Sigmoid colon (tissue), 7 donors: ENCODE measurements around the gene NOP10. TPM values are rescaled to one million over a fixed set of nuclear protein-coding genes. Genes with fewer than 3 reads are reported as not detected.

Experiments
- DNase-seq: peaks from one replicate; pipeline ENCODE4 v3.0.0-alpha.2; 2019
- H3K27ac ChIP-seq, 4 donors: fragments of 200-600 bp; sonication (generic); one replicate each; pipeline ENCODE4 v1.5.1; 2016 to 2019; ENCODE audit warnings: mild to moderate bottlenecking in 1 of 4
- H3K27me3 ChIP-seq, 3 donors: fragments of 200-600 bp; sonication (generic); one replicate each; pipeline ENCODE4 v1.5.1; 2019; ENCODE audit warnings: mild to moderate bottlenecking in 1 of 3
- H3K36me3 ChIP-seq, 4 donors: fragments of 200-600 bp; sonication (generic); one replicate each; pipeline ENCODE4 v1.5.1; 2016 to 2019
- H3K4me1 ChIP-seq, 4 donors: fragments of 200-600 bp; sonication (generic); one replicate each; pipeline ENCODE4 v1.5.1; 2017 to 2019
- H3K4me3 ChIP-seq, 4 donors: fragments of 200-600 bp; sonication (generic); one replicate each; pipeline ENCODE4 v1.5.1; 2017 to 2019; ENCODE audit warnings: mild to moderate bottlenecking in 2 of 4, moderate library complexity in 1 of 4
- H3K9me3 ChIP-seq, 4 donors: fragments of 200-600 bp in 3 of 4; sonication (generic) in 3 of 4; one replicate each; pipeline versions ENCODE4 v1.5.1 to v1.6.1; 2013 to 2019
- CTCF ChIP-seq, 4 experiments: fragments of 450-650 bp in 3 of 4; fragments of 200-600 bp in 1 of 4; IDR thresholded peaks; one replicate each; pipeline ENCODE4 v1.5.1; 2016 to 2019; ENCODE audit warnings: antibody characterized with exemption in 4 of 4, mild to moderate bottlenecking in 3 of 4, moderate library complexity in 2 of 4
- EP300 ChIP-seq, 4 donors: sonication (generic); formaldehyde crosslinking; IDR thresholded peaks; one replicate each; pipeline ENCODE4 v1.6.1; 2017; ENCODE audit warnings: antibody characterized with exemption in 4 of 4
- POLR2A ChIP-seq, 2 donors: fragments of 450-650 bp; IDR thresholded peaks; one replicate each; pipeline ENCODE4 v1.6.1; 2016; ENCODE audit warnings: antibody characterized with exemption in 2 of 2, mild to moderate bottlenecking in 2 of 2, moderate library complexity in 2 of 2
- POLR2AphosphoS5 ChIP-seq, 4 donors: sonication (generic); formaldehyde crosslinking; IDR thresholded peaks; one replicate each; pipeline ENCODE4 v1.6.1; 2017; ENCODE audit warnings: antibody characterized with exemption in 4 of 4
- WGBS, 2 donors: extraction: QIAGEN DNeasy Blood & Tissue Kit; methylation state at CpG; one replicate each; pipeline ENCODE4 v1.1.7; 2013; 5-methylcytosine and 5-hydroxymethylcytosine counted together
- intact Hi-C: fragments of 100-400 bp; cut with DNase I; formaldehyde crosslinking; loops from one replicate; pipeline ENCODE4 v1.15.1; 2023
- polyA plus RNA-seq, 3 donors: library from polyadenylated mRNA; stranded (reverse); fragments of 200-250 nt; gene quantifications; one replicate each; pipeline ENCODE4 v1.2.3, GENCODE V29; 2013
- total RNA-seq, 4 donors: library from RNA; depleted of rRNA; stranded (reverse); fragments of >200 nt; gene quantifications; one replicate each; pipeline ENCODE4 v1.1.0, GENCODE V29; 2016
- donor health status: healthy with polysubstance abuse.
- donor health status: Bipolar disorder and iron deficiency.
- donor health status: healthy.

NOP10 gene
- total and polyA plus RNA-seq, 7 donors: 67.6 to 532 (median 160) TPM

- no peaks in the 10 kb centered on the region for H3K9me3 ChIP-seq
- intact Hi-C loops: no loop called here
- TF ChIP-seq POLR2A (IDR thresholded peaks at IDR 0.05) (peak in 1 of 2 donors; percentile 28), POLR2AphosphoS5 (IDR thresholded peaks at IDR 0.05) (peak; percentile 12 to 88 (median 63)), EP300 (IDR thresholded peaks at IDR 0.05) (no peak), CTCF (IDR thresholded peaks at IDR 0.05) (no peak)
- peaks cover 0 to 17% (median 15%) of the 10 kb centered on the region in 4 donors for H3K4me1 ChIP-seq
- peak overlapping the region; percentile 53 to 65 (median 61) for H3K27ac ChIP-seq
- peak; percentile 82 for DNase-seq
- H3K27me3 ChIP-seq: no peaks in the 10 kb centered on the region
- H3K36me3 ChIP-seq: no peaks in the 10 kb centered on the region
- 1 to 8% methylated on average over 10 of the region's 10 CpGs for WGBS, 2 donors
- H3K4me3 ChIP-seq: peak overlapping the region; percentile 27 to 55 (median 50)
These were observed 24.5 kb downstream of the NOP10 start for GRCh38 chr15:34318277-34319079.

- Histone ChIP-seq H3K9me3 (no peaks in the 10 kb centered on the region), H3K4me3 (no peak overlapping the region), H3K36me3 (no peaks in the 10 kb centered on the region), H3K4me1 (peaks cover 0 to 17% (median 15%) of the 10 kb centered on the region in 4 donors), H3K27me3 (no peaks in the 10 kb centered on the region), H3K27ac (no peak overlapping the region)
- 75 to 79% methylated on average over 3 of the region's 3 CpGs for WGBS, 2 donors
- intact Hi-C loops: no loop called here
- no peak for DNase-seq
- TF ChIP-seq POLR2AphosphoS5 (IDR thresholded peaks at IDR 0.05) (no peak), POLR2A (IDR thresholded peaks at IDR 0.05) (no peak)
These were observed 28.1 kb downstream of the NOP10 start for GRCh38 chr15:34314491-34315490.

- intact Hi-C loops: no loop called here
- WGBS, 2 donors: 94 to 96% methylated on average over 1 of the region's 1 CpG
These were observed 31.4 kb downstream of the NOP10 start for GRCh38 chr15:34311563-34311962.

GRCh38 chr15:34304613-34305012 lies 38.3 kb downstream of the NOP10 start:
- DNase-seq: no peak
- H3K9me3 ChIP-seq: no peaks in the 10 kb centered on the region
- no peak for TF ChIP-seq POLR2AphosphoS5 (IDR thresholded peaks at IDR 0.05)
- TF ChIP-seq CTCF (IDR thresholded peaks at IDR 0.05): no peak
- TF ChIP-seq POLR2A (IDR thresholded peaks at IDR 0.05): no peak
- TF ChIP-seq EP300 (IDR thresholded peaks at IDR 0.05): no peak
- H3K4me3 ChIP-seq: no peak overlapping the region
- intact Hi-C loops: no loop called here
- H3K36me3 ChIP-seq: no peaks in the 10 kb centered on the region
- no peaks in the 10 kb centered on the region for H3K4me1 ChIP-seq
- no peaks in the 10 kb centered on the region for H3K27me3 ChIP-seq
- no peak overlapping the region for H3K27ac ChIP-seq

More at GRCh38 chr15:34311563-34311962, 31.4 kb downstream of the NOP10 start:
- peaks cover 0 to 1% (median 0%) of the 10 kb centered on the region in 4 donors for H3K4me1 ChIP-seq
- H3K27ac ChIP-seq: no peak overlapping the region
- DNase-seq: no peak
- no peaks in the 10 kb centered on the region for H3K27me3 ChIP-seq
- H3K9me3 ChIP-seq: no peaks in the 10 kb centered on the region
- no peaks in the 10 kb centered on the region for H3K36me3 ChIP-seq
- TF ChIP-seq POLR2AphosphoS5 (IDR thresholded peaks at IDR 0.05): no peak
- H3K4me3 ChIP-seq: no peak overlapping the region

- Histone ChIP-seq H3K9me3 (no peaks in the 10 kb centered on the region), H3K27me3 (no peaks in the 10 kb centered on the region), H3K4me1 (peaks cover 0 to 18% (median 12%) of the 10 kb centered on the region in 4 donors), H3K27ac (no peak overlapping the region), H3K36me3 (no peaks in the 10 kb centered on the region), H3K4me3 (no peak overlapping the region)
- no peak for DNase-seq
- intact Hi-C loops: no loop called here
- no peak for TF ChIP-seq POLR2A (IDR thresholded peaks at IDR 0.05)
- no peak for TF ChIP-seq EP300 (IDR thresholded peaks at IDR 0.05)
- no peak for TF ChIP-seq POLR2AphosphoS5 (IDR thresholded peaks at IDR 0.05)
- no peak for TF ChIP-seq CTCF (IDR thresholded peaks at IDR 0.05)
- 76 to 95% methylated on average over 3 of the region's 3 CpGs for WGBS, 2 donors
These were observed 41.9 kb downstream of the NOP10 start for GRCh38 chr15:34301058-34301457.
